GM10248 (cell line): Measurements from ENCODE around the gene OR9I1.

Source experiments
- CTCF ChIA-PET: fragments of 300-600 bp; sonication (Branson Sonifier 250); formaldehyde crosslinking; extraction: SDS; loops from one replicate; lab custom pipeline; 2021; ENCODE audit warnings: antibody characterized with exemption; lab: Yijun Ruan, JAX
- POLR2A ChIA-PET: fragments of 350-650 bp; sonication (Branson Sonifier 250); formaldehyde crosslinking; extraction: SDS; loops from one replicate; lab custom pipeline; 2020; ENCODE audit warnings: antibody characterized with exemption; lab: Yijun Ruan, JAX
- DNase-seq: peaks from one replicate; pipeline ENCODE4 v3.0.0; 2012; ENCODE audit errors: extremely low spot score
- CTCF ChIP-seq: IDR thresholded peaks from 2 replicates; pipeline ENCODE4 v1.5.1; 2012; ENCODE audit warnings: mild to moderate bottlenecking, low read depth; ENCODE audit errors: extremely low read depth, missing control alignments, control extremely low read depth

Gene OR9I1

GRCh38 chr11:58075781-58076180 is 49.5 kb downstream of the OR9I1 start:
- ChIA-PET CTCF (no interaction called here), POLR2A (no interaction called here)
- no peak for DNase-seq
- TF ChIP-seq CTCF = no peak

GRCh38 chr11:58070585-58070984 is 54.7 kb downstream of the OR9I1 start:
- no peak for DNase-seq
- ChIA-PET POLR2A (no interaction called here), CTCF (interaction anchor here (1.1 kb wide), 1 partner anchor 11 kb away, joined by 3 read pairs; no protein-coding TSS in a partner anchor)
- TF ChIP-seq CTCF = no peak

- DNase-seq = no peak
Observed at GRCh38 chr11:58068655-58069054, 56.7 kb downstream of the OR9I1 start.

GRCh38 chr11:58067685-58068084 is 57.6 kb downstream of the OR9I1 start:
- TF ChIP-seq CTCF = no peak
- POLR2A ChIA-PET = no interaction called here
- no peak for DNase-seq
- CTCF ChIA-PET = no interaction called here

More at GRCh38 chr11:58068655-58069054, 56.7 kb downstream of the OR9I1 start:
- peak; percentile 2 for TF ChIP-seq CTCF
- CTCF ChIA-PET = no interaction called here
- POLR2A ChIA-PET = no interaction called here
